ENCODE data around the gene ASB10. TPM values are rescaled to one million over a fixed set of nuclear protein-coding genes. Genes with fewer than 3 reads are reported as not detected.
A peak's percentile ranks its signal among the peaks of the same experiment; 100 is the strongest.

Gene ASB10
- total and polyA plus RNA-seq, 2 of the 13 experiments (the other 11 are each of a cell fraction or from before 2014, with no cell fraction given), result not detected

- Histone ChIP-seq H2AFZ (ENCODE audit: low read length) (no peak overlapping the region), H3K9ac (ENCODE audit: insufficient read depth, low read depth, low read length) (no peak overlapping the region), H4K20me1 (ENCODE audit: insufficient read depth, low read length) (no peaks in the 10 kb centered on the region), H3K4me2 (ENCODE audit: low read depth, low read length) (no peak overlapping the region), H3K79me2 (ENCODE audit: insufficient read depth, low read length) (no peaks in the 10 kb centered on the region), H3K27me3 (ENCODE audit: control insufficient read depth in 1 of 2, insufficient read depth in 2 of 2, low read length in 2 of 2) (no peaks in the 10 kb centered on the region), H3K27ac (ENCODE audit: extremely low read length, insufficient read depth, low read length) (no peak overlapping the region), H3K9me3 (ENCODE audit: low read length) (no peaks in the 10 kb centered on the region), H3K36me3 (replicated peaks in 1 of 2; ENCODE audit: control insufficient read depth in 1 of 2, insufficient read depth in 2 of 2, low read length in 2 of 2) (peaks cover 17 to 70% of the 10 kb centered on the region in 2 experiments), H3K4me1 (ENCODE audit: insufficient read depth, low read length) (no peaks in the 10 kb centered on the region), H3K4me3 (replicated peaks in 1 of 3; ENCODE audit: insufficient read depth in 1 of 3, low read depth in 2 of 3, low read length in 3 of 3) (no peak overlapping the region)
- DNase-seq (ENCODE audit: low spot score) (no peak), FAIRE-seq (no peak), ATAC-seq (no peak)
- TF ChIP-seq RBM22 (optimal IDR thresholded peaks at IDR 0.05; ENCODE audit: low read length), result peak; percentile 14
- no peak for TF ChIP-seq ZNF678 (CRISPR knock-in tag; IDR thresholded peaks at IDR 0.05)
- TF ChIP-seq ZNF552 (CRISPR knock-in tag; IDR thresholded peaks at IDR 0.05; ENCODE audit: borderline replicate concordance), result no peak
- WGBS (ENCODE audit: low lambda C conversion rate), result 97% methylated on average over 30 of the region's 33 CpGs
- POLR2A ChIA-PET, result no interaction called here
- in situ Hi-C loops (cut with HindIII; ENCODE audit: extremely low pct_ligation_motif_present, low pct_unique_long_range_greater_than_20kb) (no loop called here), intact Hi-C loops (cut with micrococcal nuclease; ENCODE audit: unreplicated experiment) (loop anchor here (10.0 kb wide), 1 partner anchor 169 kb away; no protein-coding TSS in a partner anchor)
- CTCF ChIA-PET (ENCODE audit: low intra/inter-chr PET ratio, low total read pairs), result no interaction called here
- BruUV-seq (replicated peaks), result no TSS peak
Measured at GRCh38 chr7:151135866-151136843, 50.9 kb downstream of the ASB10 start.

DNA sequence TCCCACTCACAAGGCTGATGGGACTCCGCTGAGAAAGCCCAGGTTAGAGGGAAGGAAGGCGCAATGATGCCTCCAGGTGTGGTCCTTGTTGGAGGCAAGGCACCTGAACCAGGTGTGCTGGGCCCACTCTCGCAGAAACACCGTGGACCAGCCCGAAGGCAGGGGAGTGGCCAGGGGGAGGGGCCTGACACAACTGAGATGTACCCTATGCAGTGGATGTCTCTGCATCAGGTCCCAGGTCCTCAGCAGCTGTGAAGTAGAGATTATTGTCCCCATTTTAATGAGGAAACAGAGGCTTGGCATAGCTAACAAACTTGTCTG is 51.6 kb downstream of the ASB10 start:
- Histone ChIP-seq H3K27me3 (ENCODE audit: control insufficient read depth in 1 of 2, insufficient read depth in 2 of 2, low read length in 2 of 2) (no peaks in the 10 kb centered on the region), H4K20me1 (ENCODE audit: insufficient read depth, low read length) (no peaks in the 10 kb centered on the region), H3K79me2 (ENCODE audit: insufficient read depth, low read length) (no peaks in the 10 kb centered on the region), H3K9ac (ENCODE audit: insufficient read depth, low read depth, low read length) (no peak overlapping the region), H2AFZ (ENCODE audit: low read length) (no peak overlapping the region), H3K36me3 (replicated peaks in 1 of 2; ENCODE audit: control insufficient read depth in 1 of 2, insufficient read depth in 2 of 2, low read length in 2 of 2) (peaks cover 16 to 70% of the 10 kb centered on the region in 2 experiments), H3K4me1 (ENCODE audit: insufficient read depth, low read length) (no peaks in the 10 kb centered on the region), H3K27ac (ENCODE audit: extremely low read length, insufficient read depth, low read length) (no peak overlapping the region), H3K4me3 (replicated peaks in 1 of 3; ENCODE audit: insufficient read depth in 1 of 3, low read depth in 2 of 3, low read length in 3 of 3) (no peak overlapping the region), H3K4me2 (ENCODE audit: low read depth, low read length) (no peak overlapping the region), H3K9me3 (ENCODE audit: low read length) (no peaks in the 10 kb centered on the region)
- BruUV-seq (replicated peaks), result no TSS peak
- FAIRE-seq, result no peak
- ChIA-PET POLR2A (no interaction called here), CTCF (ENCODE audit: low intra/inter-chr PET ratio, low total read pairs) (no interaction called here)
- intact Hi-C loops (cut with micrococcal nuclease; ENCODE audit: unreplicated experiment), result loop anchor here (10.0 kb wide), 1 partner anchor 169 kb away; no protein-coding TSS in a partner anchor
- DNase-seq (ENCODE audit: low spot score), result no peak
- WGBS (ENCODE audit: low lambda C conversion rate), result 93% methylated on average over 3 of the region's 5 CpGs
- in situ Hi-C loops (cut with HindIII; ENCODE audit: extremely low pct_ligation_motif_present, low pct_unique_long_range_greater_than_20kb), result no loop called here
- no peak for ATAC-seq
- TF ChIP-seq RFX5 (IDR thresholded peaks at IDR 0.05; ENCODE audit: low read depth, low read length) (no peak), MEIS2 (CRISPR knock-in tag; IDR thresholded peaks at IDR 0.05) (no peak), ZNF205 (CRISPR knock-in tag; IDR thresholded peaks at IDR 0.05) (no peak), ZNF746 (CRISPR knock-in tag; IDR thresholded peaks at IDR 0.05) (no peak), ZNF253 (CRISPR knock-in tag; IDR thresholded peaks at IDR 0.05; ENCODE audit: borderline replicate concordance) (no peak), ZNF30 (CRISPR knock-in tag; IDR thresholded peaks at IDR 0.05) (no peak), STAT5B (CRISPR knock-in tag; IDR thresholded peaks at IDR 0.05) (no peak), KLF9 (CRISPR knock-in tag; IDR thresholded peaks at IDR 0.05; ENCODE audit: low read depth) (no peak), CENPX (CRISPR knock-in tag; IDR thresholded peaks at IDR 0.05) (no peak), CREB1 (IDR thresholded peaks at IDR 0.05) (no peak), CREB1 (CRISPR knock-in tag; IDR thresholded peaks at IDR 0.05) (no peak)
- TF ChIP-seq, protein P1, sequence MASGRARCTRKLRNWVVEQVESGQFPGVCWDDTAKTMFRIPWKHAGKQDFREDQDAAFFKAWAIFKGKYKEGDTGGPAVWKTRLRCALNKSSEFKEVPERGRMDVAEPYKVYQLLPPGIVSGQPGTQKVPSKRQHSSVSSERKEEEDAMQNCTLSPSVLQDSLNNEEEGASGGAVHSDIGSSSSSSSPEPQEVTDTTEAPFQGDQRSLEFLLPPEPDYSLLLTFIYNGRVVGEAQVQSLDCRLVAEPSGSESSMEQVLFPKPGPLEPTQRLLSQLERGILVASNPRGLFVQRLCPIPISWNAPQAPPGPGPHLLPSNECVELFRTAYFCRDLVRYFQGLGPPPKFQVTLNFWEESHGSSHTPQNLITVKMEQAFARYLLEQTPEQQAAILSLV (CRISPR knock-in tag; IDR thresholded peaks at IDR 0.05; ENCODE audit: borderline replicate concordance), result no peak
- TF ChIP-seq, protein P2, sequence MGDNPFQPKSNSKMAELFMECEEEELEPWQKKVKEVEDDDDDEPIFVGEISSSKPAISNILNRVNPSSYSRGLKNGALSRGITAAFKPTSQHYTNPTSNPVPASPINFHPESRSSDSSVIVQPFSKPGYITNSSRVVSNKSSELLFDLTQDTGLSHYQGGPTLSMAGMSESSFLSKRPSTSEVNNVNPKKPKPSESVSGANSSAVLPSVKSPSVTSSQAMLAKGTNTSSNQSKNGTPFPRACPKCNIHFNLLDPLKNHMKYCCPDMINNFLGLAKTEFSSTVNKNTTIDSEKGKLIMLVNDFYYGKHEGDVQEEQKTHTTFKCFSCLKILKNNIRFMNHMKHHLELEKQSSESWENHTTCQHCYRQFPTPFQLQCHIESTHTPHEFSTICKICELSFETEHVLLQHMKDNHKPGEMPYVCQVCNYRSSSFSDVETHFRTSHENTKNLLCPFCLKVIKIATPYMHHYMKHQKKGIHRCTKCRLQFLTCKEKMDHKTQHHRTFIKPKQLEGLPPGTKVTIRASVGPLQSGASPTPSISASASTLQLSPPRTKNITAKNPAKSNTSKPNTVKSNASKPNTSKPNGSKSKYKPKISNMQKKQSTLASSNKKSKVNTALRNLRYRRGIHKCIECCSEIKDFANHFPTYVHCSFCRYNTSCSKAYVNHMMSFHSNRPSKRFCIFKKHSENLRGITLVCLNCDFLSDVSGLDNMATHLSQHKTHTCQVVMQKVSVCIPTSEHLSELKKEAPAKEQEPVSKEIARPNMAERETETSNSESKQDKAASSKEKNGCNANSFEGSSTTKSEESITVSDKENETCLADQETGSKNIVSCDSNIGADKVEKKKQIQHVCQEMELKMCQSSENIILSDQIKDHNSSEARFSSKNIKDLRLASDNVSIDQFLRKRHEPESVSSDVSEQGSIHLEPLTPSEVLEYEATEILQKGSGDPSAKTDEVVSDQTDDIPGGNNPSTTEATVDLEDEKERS (CRISPR knock-in tag; IDR thresholded peaks at IDR 0.05), result no peak
